Measurements from ENCODE around the gene ADAM12.

GRCh38 chr10:126242397-126243260, 145.6 kb downstream of the ADAM12 start:
- TF ChIP-seq CTCF (conservative IDR thresholded peaks at IDR 0.05) (no peak), EZH2 (IDR thresholded peaks at IDR 0.05; ENCODE audit: low read depth) (no peak)
